MM.1S (cell line): Measurements from ENCODE around the gene TP53I13.

ENCODE experiments used
- DNase-seq: peaks from one replicate; pipeline ENCODE4 v3.0.0-alpha.2; 2015
- H2AFZ ChIP-seq: fragments of 300-600 bp; sonication (generic); 2 replicates; pipeline ENCODE4 v1.6.0; 2016; ENCODE audit warnings: antibody characterized with exemption, low read length
- H3F3A ChIP-seq: fragments of 300-600 bp; sonication (generic); 2 replicates; pipeline ENCODE4 v1.6.1; 2016; ENCODE audit warnings: mild to moderate bottlenecking, antibody characterized with exemption, low read length, moderate library complexity, mixed read lengths; ENCODE audit not compliant: insufficient read depth
- H3K27ac ChIP-seq: fragments of 300-600 bp; sonication (generic); 2 replicates; pipeline ENCODE4 v1.5.1; 2016; ENCODE audit warnings: mild to moderate bottlenecking, low read length
- H3K27me3 ChIP-seq: fragments of 300-600 bp; sonication (generic); replicated peaks from 2 replicates; pipeline ENCODE4 v1.6.0; 2016; ENCODE audit warnings: low read length; ENCODE audit not compliant: insufficient read depth
- H3K36me3 ChIP-seq: fragments of 300-600 bp; sonication (generic); replicated peaks from 2 replicates; pipeline ENCODE4 v1.6.1; 2016; ENCODE audit warnings: mild to moderate bottlenecking, low read length, mixed read lengths; ENCODE audit not compliant: insufficient read depth
- H3K4me1 ChIP-seq: fragments of 300-600 bp; sonication (generic); 2 replicates; pipeline ENCODE4 v1.6.1; 2016; ENCODE audit warnings: low read length, mixed read lengths
- H3K4me2 ChIP-seq: fragments of 300-600 bp; sonication (generic); 2 replicates; pipeline ENCODE4 v1.6.0; 2016; ENCODE audit warnings: low read depth, low read length
- H3K4me3 ChIP-seq: fragments of 300-600 bp; sonication (generic); 2 replicates; pipeline ENCODE4 v1.5.1; 2016; ENCODE audit warnings: low read length, mixed read lengths
- H3K79me2 ChIP-seq: fragments of 300-600 bp; sonication (generic); 2 replicates; pipeline ENCODE4 v1.6.1; 2016; ENCODE audit warnings: mixed run types, low read length, mixed read lengths
- H3K9ac ChIP-seq: fragments of 300-600 bp; sonication (generic); 2 replicates; pipeline ENCODE4 v1.6.1; 2016; ENCODE audit warnings: low read length, mixed read lengths
- H3K9me2 ChIP-seq: fragments of 300-600 bp; sonication (generic); replicated peaks from 2 replicates; pipeline ENCODE4 v1.6.1; 2016; ENCODE audit warnings: mild to moderate bottlenecking, low read length, mixed read lengths; ENCODE audit not compliant: insufficient read depth
- H3K9me3 ChIP-seq: fragments of 300-600 bp; sonication (generic); replicated peaks from 2 replicates; pipeline ENCODE4 v1.6.1; 2016; ENCODE audit warnings: mild to moderate bottlenecking, low read length, mixed read lengths; ENCODE audit not compliant: insufficient read depth
- H4K20me1 ChIP-seq: fragments of 300-600 bp; sonication (generic); 2 replicates; pipeline ENCODE4 v1.6.1; 2016; ENCODE audit warnings: mild to moderate bottlenecking, low read length, moderate library complexity, mixed read lengths; ENCODE audit not compliant: insufficient read depth
- EZH2 ChIP-seq: fragments of 300-600 bp; sonication (generic); optimal IDR thresholded peaks from 2 replicates; pipeline ENCODE3; 2017; ENCODE audit warnings: low read depth, mild to moderate bottlenecking, antibody characterized with exemption, low read length, mixed read lengths
- EZH2phosphoT487 ChIP-seq: fragments of 300-600 bp; sonication (generic); IDR thresholded peaks from 2 replicates; pipeline ENCODE4 v1.6.1; 2018; ENCODE audit warnings: antibody characterized with exemption, low read length
- TF ChIP-seq, protein P1 (sequence below): fragments of 300-600 bp; sonication (generic); IDR thresholded peaks from 2 replicates; pipeline ENCODE4 v1.5.1; 2016; ENCODE audit warnings: antibody characterized with exemption, low read length, mixed read lengths

TP53I13 gene

GRCh38 chr17:29583324-29584248, 15.1 kb downstream of the TP53I13 start:
- Histone ChIP-seq H3K27me3 (no peaks in the 10 kb centered on the region), H3F3A (no peaks in the 10 kb centered on the region), H3K27ac (no peak overlapping the region), H3K9me2 (no peaks in the 10 kb centered on the region), H3K9ac (no peak overlapping the region), H3K9me3 (no peaks in the 10 kb centered on the region), H3K4me2 (no peak overlapping the region), H2AFZ (no peak overlapping the region), H3K36me3 (no peaks in the 10 kb centered on the region), H4K20me1 (no peaks in the 10 kb centered on the region), H3K4me3 (no peak overlapping the region), H3K4me1 (peaks cover 15% of the 10 kb centered on the region; the same call in 1 of the 2 replicates), H3K79me2 (peaks cover 54% of the 10 kb centered on the region)
- no peak for DNase-seq
- no peak for TF ChIP-seq EZH2
- TF ChIP-seq, protein P1, sequence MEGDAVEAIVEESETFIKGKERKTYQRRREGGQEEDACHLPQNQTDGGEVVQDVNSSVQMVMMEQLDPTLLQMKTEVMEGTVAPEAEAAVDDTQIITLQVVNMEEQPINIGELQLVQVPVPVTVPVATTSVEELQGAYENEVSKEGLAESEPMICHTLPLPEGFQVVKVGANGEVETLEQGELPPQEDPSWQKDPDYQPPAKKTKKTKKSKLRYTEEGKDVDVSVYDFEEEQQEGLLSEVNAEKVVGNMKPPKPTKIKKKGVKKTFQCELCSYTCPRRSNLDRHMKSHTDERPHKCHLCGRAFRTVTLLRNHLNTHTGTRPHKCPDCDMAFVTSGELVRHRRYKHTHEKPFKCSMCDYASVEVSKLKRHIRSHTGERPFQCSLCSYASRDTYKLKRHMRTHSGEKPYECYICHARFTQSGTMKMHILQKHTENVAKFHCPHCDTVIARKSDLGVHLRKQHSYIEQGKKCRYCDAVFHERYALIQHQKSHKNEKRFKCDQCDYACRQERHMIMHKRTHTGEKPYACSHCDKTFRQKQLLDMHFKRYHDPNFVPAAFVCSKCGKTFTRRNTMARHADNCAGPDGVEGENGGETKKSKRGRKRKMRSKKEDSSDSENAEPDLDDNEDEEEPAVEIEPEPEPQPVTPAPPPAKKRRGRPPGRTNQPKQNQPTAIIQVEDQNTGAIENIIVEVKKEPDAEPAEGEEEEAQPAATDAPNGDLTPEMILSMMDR = no peak
- TF ChIP-seq EZH2phosphoT487 = no peak

GRCh38 chr17:29584452-29585079, 16.1 kb downstream of the TP53I13 start:
- Histone ChIP-seq H3K79me2 (peaks cover 57% of the 10 kb centered on the region), H3K36me3 (no peaks in the 10 kb centered on the region), H3F3A (no peaks in the 10 kb centered on the region), H3K9ac (no peak overlapping the region), H4K20me1 (no peaks in the 10 kb centered on the region), H3K4me3 (no peak overlapping the region), H3K4me1 (peaks cover 15% of the 10 kb centered on the region; the same call in 1 of the 2 replicates), H3K27ac (no peak overlapping the region), H3K27me3 (no peaks in the 10 kb centered on the region), H2AFZ (no peak overlapping the region), H3K4me2 (no peak overlapping the region), H3K9me2 (no peaks in the 10 kb centered on the region), H3K9me3 (no peaks in the 10 kb centered on the region)
- TF ChIP-seq EZH2phosphoT487 (no peak), EZH2 (no peak)
- TF ChIP-seq, protein P1 = no peak
- DNase-seq = no peak

DNA sequence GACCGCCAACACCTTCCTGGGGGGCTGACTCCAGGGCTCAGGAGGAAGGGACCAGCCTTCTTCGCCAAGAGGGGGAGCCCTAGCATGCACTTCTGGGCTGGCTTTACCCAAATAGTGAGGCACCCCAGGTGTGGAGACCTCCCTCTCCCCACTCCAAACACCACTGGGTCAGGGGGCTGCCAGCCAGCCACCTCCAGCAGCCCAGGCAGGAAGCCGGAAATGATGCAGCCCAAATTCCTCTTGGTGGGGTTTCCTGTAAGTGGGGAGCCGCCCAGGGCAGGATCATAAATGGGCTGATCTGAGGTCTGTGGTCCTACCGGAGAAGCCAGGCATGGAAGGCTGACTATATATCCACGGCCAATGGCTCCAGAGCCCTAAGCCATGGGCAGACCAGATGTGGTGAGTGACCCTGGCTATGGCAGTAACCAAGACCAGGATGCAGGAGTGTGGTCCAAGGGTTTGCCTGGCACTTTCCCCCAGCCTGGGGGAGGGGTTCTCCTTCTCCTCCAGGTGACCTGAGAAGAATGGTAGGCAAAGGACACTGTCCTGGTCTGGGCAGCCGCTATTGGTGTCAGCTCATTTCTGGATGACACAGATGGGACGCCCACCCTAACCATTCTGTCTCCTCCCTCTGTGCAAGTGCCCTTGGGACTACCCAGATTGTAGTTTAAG, 16.7 kb downstream of the TP53I13 start:
- no peak overlapping the region for H3K4me2 ChIP-seq
- H4K20me1 ChIP-seq = no peaks in the 10 kb centered on the region
- H2AFZ ChIP-seq = no peak overlapping the region
- no peaks in the 10 kb centered on the region for H3K9me3 ChIP-seq
- H3K9ac ChIP-seq = no peak overlapping the region
- H3K79me2 ChIP-seq = peaks cover 57% of the 10 kb centered on the region
- no peaks in the 10 kb centered on the region for H3K9me2 ChIP-seq
- DNase-seq = no peak
- H3K36me3 ChIP-seq = no peaks in the 10 kb centered on the region
- H3K27ac ChIP-seq = no peak overlapping the region
- H3K4me1 ChIP-seq = peaks cover 19% of the 10 kb centered on the region
- no peaks in the 10 kb centered on the region for H3F3A ChIP-seq
- no peak for TF ChIP-seq EZH2phosphoT487
- TF ChIP-seq, protein P1 = peak; percentile 36
- no peaks in the 10 kb centered on the region for H3K27me3 ChIP-seq
- H3K4me3 ChIP-seq = no peak overlapping the region
